ENCODE results near the gene NHS.

Gene NHS

GRCh38 chrX:17587366-17587765, 212.4 kb downstream of the NHS start:
- no peak for DNase-seq (ENCODE audit: low read depth, low spot score)

- DNase-seq (ENCODE audit: low read depth, low spot score) = no peak
Measured at GRCh38 chrX:17588303-17588702, 213.3 kb downstream of the NHS start.

GRCh38 chrX:17590892-17591740, 216.1 kb downstream of the NHS start:
- DNase-seq (ENCODE audit: low read depth, low spot score) = peak; percentile 25

- no peak for DNase-seq (ENCODE audit: low read depth, low spot score)
Measured at GRCh38 chrX:17591741-17592110, 216.7 kb downstream of the NHS start.

GRCh38 chrX:17592117-17592516, 217.1 kb downstream of the NHS start:
- DNase-seq (ENCODE audit: low read depth, low spot score) = no peak

GRCh38 chrX:17594693-17595092, 219.7 kb downstream of the NHS start:
- DNase-seq (ENCODE audit: low read depth, low spot score) = no peak

GRCh38 chrX:17595456-17596035, 220.5 kb downstream of the NHS start:
- DNase-seq (ENCODE audit: low read depth, low spot score) = no peak

- DNase-seq (ENCODE audit: low read depth, low spot score) = no peak
Measured at GRCh38 chrX:17596061-17596460, 221.1 kb downstream of the NHS start.

GRCh38 chrX:17596546-17597205, 221.7 kb downstream of the NHS start:
- no peak for DNase-seq (ENCODE audit: low read depth, low spot score)

- no peak for DNase-seq (ENCODE audit: low read depth, low spot score)
Measured at GRCh38 chrX:17597327-17597726, 222.3 kb downstream of the NHS start.

- DNase-seq (ENCODE audit: low read depth, low spot score) = no peak
Measured at GRCh38 chrX:17597836-17598439, 222.9 kb downstream of the NHS start.

- peak; percentile 25 for DNase-seq (ENCODE audit: low read depth, low spot score)
Measured at GRCh38 chrX:17601441-17602200, 226.6 kb downstream of the NHS start.

GRCh38 chrX:17602245-17602644, 227.2 kb downstream of the NHS start:
- DNase-seq (ENCODE audit: low read depth, low spot score) = no peak

- no peak for DNase-seq (ENCODE audit: low read depth, low spot score)
Measured at GRCh38 chrX:17603196-17603595, 228.2 kb downstream of the NHS start.

GRCh38 chrX:17605676-17606075, 230.7 kb downstream of the NHS start:
- no peak for DNase-seq (ENCODE audit: low read depth, low spot score)

GRCh38 chrX:17606231-17606630, 231.2 kb downstream of the NHS start:
- no peak for DNase-seq (ENCODE audit: low read depth, low spot score)

- no peak for DNase-seq (ENCODE audit: low read depth, low spot score)
Measured at GRCh38 chrX:17608888-17609287, 233.9 kb downstream of the NHS start.

GRCh38 chrX:17610788-17611187, 235.8 kb downstream of the NHS start:
- DNase-seq (ENCODE audit: low read depth, low spot score) = no peak

- DNase-seq (ENCODE audit: low read depth, low spot score) = no peak
Measured at GRCh38 chrX:17613979-17614588, 239.1 kb downstream of the NHS start.

- DNase-seq (ENCODE audit: low read depth, low spot score) = no peak
Measured at GRCh38 chrX:17616936-17617335, 241.9 kb downstream of the NHS start.

GRCh38 chrX:17617806-17618205, 242.8 kb downstream of the NHS start:
- DNase-seq (ENCODE audit: low read depth, low spot score) = no peak
